Thymus (tissue), 11 donors: ENCODE data around the gene RPP30. TPM values are rescaled to one million over a fixed set of nuclear protein-coding genes. Genes with fewer than 3 reads are reported as not detected.
"Not testable (repeated sequence)": the region's sequence is repeated elsewhere in the genome, so short reads cannot be mapped to it uniquely, and the experiment has no call there.

ENCODE experiments used
- DNase-seq, 9 donors: peaks; one replicate each; pipeline ENCODE4 v3.0.0-alpha.2; 2013; ENCODE audit warnings: low spot score in 9 of 9, low read depth in 6 of 9, missing footprints in 1 of 9
- H3K27ac ChIP-seq, 2 donors: one replicate each; pipeline ENCODE4 v1.5.1; 2013; ENCODE audit warnings: control low read depth in 1 of 2, low read depth in 1 of 2, low read length in 1 of 2, mild to moderate bottlenecking in 1 of 2, moderate library complexity in 1 of 2
- H3K27me3 ChIP-seq, 2 donors: one replicate each; pipeline ENCODE4 v1.5.1; 2013; ENCODE audit warnings: low read length in 1 of 2; ENCODE audit not compliant: control insufficient read depth in 2 of 2, insufficient read depth in 1 of 2
- H3K36me3 ChIP-seq, 2 donors: one replicate each; pipeline ENCODE4 v1.5.1; 2013; ENCODE audit warnings: low read length in 1 of 2, mild to moderate bottlenecking in 1 of 2, moderate library complexity in 1 of 2; ENCODE audit not compliant: control insufficient read depth in 2 of 2, insufficient read depth in 2 of 2
- H3K4me1 ChIP-seq, 2 donors: one replicate each; pipeline ENCODE4 v1.5.1; 2013; ENCODE audit warnings: low read length in 2 of 2; ENCODE audit not compliant: control insufficient read depth in 2 of 2, insufficient read depth in 2 of 2
- H3K4me3 ChIP-seq, 2 donors: one replicate each; pipeline ENCODE4 v1.5.1; 2013; ENCODE audit warnings: low read length in 2 of 2, control low read depth in 1 of 2, mild to moderate bottlenecking in 1 of 2
- H3K9me3 ChIP-seq, 2 donors: one replicate each; pipeline ENCODE4 v1.5.1; 2013; ENCODE audit warnings: low read length in 1 of 2, mild to moderate bottlenecking in 1 of 2; ENCODE audit not compliant: control insufficient read depth in 2 of 2, insufficient read depth in 1 of 2
- WGBS: extraction: QIAGEN DNeasy Blood & Tissue Kit; methylation state at CpG from one replicate; pipeline ENCODE4 v1.1.7; 2013; 5-methylcytosine and 5-hydroxymethylcytosine counted together
- polyA plus RNA-seq: library from polyadenylated mRNA; stranded (reverse); fragments of 200-250 nt; gene quantifications from one replicate; pipeline ENCODE4 v1.2.3, GENCODE V29; 2013
- total RNA-seq: library from RNA; stranded (reverse); fragments of 120-200 nt; gene quantifications from one replicate; pipeline ENCODE4 v1.2.4, GENCODE V29; 2013
- donor health status: healthy.

The RPP30 gene
- total and polyA plus RNA-seq, 2 donors, result 47.1 to 66.8 TPM

DNA sequence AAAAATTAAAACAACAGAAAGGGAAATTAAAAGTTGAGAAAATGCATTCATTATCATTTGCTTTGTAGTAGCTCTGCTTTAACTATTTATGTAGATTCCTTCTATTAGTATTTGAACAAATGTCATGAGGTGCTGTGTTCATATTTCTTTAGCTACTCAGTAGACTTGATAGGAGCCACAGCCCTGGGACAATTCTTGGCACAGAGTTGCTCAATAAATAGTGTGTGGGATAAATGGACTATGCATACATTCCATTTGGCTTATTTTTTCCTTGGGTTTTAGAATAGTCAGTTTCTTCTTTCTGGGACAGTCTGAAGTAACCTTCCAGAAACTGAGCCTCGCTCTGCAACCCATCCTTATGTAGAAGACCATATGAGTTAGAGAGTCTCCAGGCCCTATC, 13.4 kb downstream of the RPP30 start:
- WGBS, result 100% methylated on average over 1 of the region's 1 CpG
- peaks cover 15 to 69% of the 10 kb centered on the region in 2 donors for H3K36me3 ChIP-seq
- no peak for DNase-seq
- H3K9me3 ChIP-seq, result no peaks in the 10 kb centered on the region
- no peaks in the 10 kb centered on the region for H3K4me1 ChIP-seq
- no peak overlapping the region for H3K27ac ChIP-seq
- H3K4me3 ChIP-seq, result no peak overlapping the region
- no peaks in the 10 kb centered on the region for H3K27me3 ChIP-seq

DNA sequence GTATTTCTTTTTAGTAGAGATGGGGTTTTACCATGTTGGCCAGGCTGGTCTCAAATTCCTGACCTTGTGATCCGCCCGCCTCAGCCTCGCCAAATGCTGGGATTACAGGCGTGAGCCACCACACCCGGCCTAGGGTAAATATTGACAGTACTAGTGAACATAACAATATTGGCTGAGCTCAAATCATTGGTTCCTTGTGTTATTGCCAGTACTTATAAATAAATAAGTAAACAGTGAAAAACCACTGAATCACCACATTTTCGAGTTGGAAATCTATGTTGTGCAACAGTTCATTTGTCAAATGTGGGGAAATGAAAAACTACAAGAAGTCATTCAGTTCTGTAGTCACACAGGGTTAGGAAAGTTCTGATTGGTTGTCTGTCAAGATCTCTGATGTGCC, 15.8 kb downstream of the RPP30 start:
- Histone ChIP-seq H3K4me1 (no peaks in the 10 kb centered on the region), H3K36me3 (peaks cover 18 to 70% of the 10 kb centered on the region in 2 donors), H3K9me3 (no peaks in the 10 kb centered on the region), H3K4me3 (no peak overlapping the region), H3K27me3 (no peaks in the 10 kb centered on the region), H3K27ac (no peak overlapping the region)
- WGBS, result 98% methylated on average over 6 of the region's 6 CpGs
- no peak for DNase-seq

DNA sequence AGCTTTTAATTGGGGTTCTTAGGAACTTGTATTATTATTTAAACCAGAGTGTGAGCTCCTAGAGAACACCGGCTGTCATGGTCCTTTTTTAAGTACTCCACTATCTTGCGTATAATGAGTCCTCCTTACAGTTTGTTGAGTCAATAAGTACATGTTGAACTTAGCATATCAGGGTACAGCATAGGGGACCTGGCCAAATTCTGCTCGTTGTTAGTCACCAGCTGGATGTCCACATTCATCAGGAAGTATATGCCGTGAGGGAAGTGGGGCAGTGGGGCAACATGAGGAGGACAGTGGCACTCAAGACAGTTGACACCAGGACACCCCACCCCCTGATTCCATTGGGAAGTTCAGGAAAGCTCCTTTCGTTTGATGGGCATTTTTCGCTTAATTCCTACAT, 16.6 kb downstream of the RPP30 start:
- Histone ChIP-seq H3K4me3 (no peak overlapping the region), H3K4me1 (no peaks in the 10 kb centered on the region), H3K36me3 (peaks cover 18 to 74% of the 10 kb centered on the region in 2 donors), H3K27ac (no peak overlapping the region), H3K27me3 (no peaks in the 10 kb centered on the region), H3K9me3 (no peaks in the 10 kb centered on the region)
- WGBS, result 99% methylated on average over 6 of the region's 6 CpGs
- no peak for DNase-seq

DNA sequence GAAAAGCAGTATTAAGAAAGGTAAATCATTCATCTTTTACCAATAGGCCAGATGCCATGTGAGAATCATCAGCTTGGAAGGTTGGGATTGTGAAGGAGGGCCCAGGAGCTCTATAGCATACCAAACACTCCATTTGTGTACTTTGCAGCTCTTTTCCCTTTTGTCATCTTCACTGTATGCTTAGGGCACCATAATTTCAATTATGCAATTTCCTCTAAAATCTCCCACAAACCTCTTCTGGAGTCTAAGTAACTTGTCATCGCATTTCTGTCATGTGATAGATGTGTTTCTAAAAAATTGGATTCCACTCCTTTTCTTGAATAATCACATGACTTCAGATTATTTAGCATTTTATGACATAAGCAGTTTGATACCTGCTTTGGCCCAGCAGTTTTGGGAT, 17.9 kb downstream of the RPP30 start:
- H3K27me3 ChIP-seq, result no peaks in the 10 kb centered on the region
- 97% methylated on average over 1 of the region's 1 CpG for WGBS
- peaks cover 20 to 79% of the 10 kb centered on the region in 2 donors for H3K36me3 ChIP-seq
- no peak for DNase-seq
- no peaks in the 10 kb centered on the region for H3K4me1 ChIP-seq
- no peak overlapping the region for H3K27ac ChIP-seq
- H3K4me3 ChIP-seq, result no peak overlapping the region
- no peaks in the 10 kb centered on the region for H3K9me3 ChIP-seq

DNA sequence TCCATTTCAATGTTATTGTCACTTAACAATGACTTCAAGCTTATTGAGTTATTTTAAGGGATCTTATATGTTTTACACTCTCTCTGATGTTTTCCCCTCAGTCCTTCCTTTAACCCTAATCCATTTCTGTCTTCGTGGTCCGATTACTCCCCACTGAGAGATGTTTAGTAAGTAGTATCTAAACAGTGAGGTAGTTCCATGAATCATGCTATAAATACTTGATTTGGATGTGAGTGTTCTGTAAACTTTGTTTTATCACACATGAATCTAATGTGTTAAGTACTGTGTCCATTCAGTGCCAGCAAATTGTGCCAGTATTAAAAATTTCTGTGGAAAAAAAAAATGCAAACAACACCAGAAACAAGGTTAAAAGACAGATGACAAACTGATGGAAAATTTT, 18.6 kb downstream of the RPP30 start:
- H3K9me3 ChIP-seq, result no peaks in the 10 kb centered on the region
- no peak overlapping the region for H3K4me3 ChIP-seq
- H3K4me1 ChIP-seq, result no peaks in the 10 kb centered on the region
- DNase-seq, result no peak
- no peaks in the 10 kb centered on the region for H3K27me3 ChIP-seq
- peaks cover 22 to 78% of the 10 kb centered on the region in 2 donors for H3K36me3 ChIP-seq
- 97% methylated on average over 2 of the region's 2 CpGs for WGBS
- no peak overlapping the region for H3K27ac ChIP-seq

DNA sequence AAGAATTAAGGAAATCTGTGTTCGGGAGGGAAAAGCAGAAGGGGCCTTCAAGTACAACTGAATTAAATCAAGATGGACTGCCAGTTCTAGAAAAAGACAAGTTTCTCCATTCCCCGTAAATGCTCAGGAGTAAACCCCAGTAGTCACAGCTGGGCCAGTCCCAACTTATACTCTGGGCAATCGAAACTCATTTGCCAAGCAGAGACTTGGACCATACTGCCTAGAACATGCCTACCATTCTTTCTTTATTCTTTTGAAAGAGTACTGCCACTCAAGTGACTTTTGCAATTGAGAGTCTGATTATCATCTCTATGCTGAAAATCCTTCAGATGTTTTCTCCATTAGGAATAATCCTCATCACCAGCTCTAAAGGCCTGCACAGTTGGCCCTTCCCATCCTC, 21.4 kb downstream of the RPP30 start:
- H3K9me3 ChIP-seq, result no peaks in the 10 kb centered on the region
- H3K4me3 ChIP-seq, result no peak overlapping the region
- H3K27me3 ChIP-seq, result no peaks in the 10 kb centered on the region
- no peaks in the 10 kb centered on the region for H3K4me1 ChIP-seq
- H3K36me3 ChIP-seq, result peaks cover 11 to 64% of the 10 kb centered on the region in 2 donors
- no peak overlapping the region for H3K27ac ChIP-seq
- 98% methylated on average over 3 of the region's 3 CpGs for WGBS
- no peak for DNase-seq

DNA sequence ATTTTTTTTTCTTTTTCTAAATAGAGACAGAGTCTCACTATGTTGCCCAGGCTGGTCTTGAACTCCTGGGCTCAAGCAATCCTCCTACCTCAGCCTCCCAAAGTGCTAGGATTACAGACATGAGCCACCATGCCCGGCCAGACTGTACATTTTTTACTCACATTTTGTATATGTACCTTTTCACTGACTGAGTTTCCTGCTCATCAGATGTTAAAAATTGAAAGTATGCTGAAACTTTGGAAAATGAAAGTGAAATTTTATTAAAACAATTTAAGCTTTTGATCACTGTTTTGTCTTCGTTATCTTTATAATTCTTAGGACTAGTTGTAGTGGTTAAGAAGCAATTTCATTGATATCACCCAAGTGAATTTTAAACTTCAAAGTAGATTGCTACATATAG, 25.1 kb downstream of the RPP30 start:
- DNase-seq, H3K27me3 ChIP-seq, H3K9me3 ChIP-seq, H3K4me3 ChIP-seq, H3K27ac ChIP-seq, H3K4me1 ChIP-seq: not testable (repeated sequence)
- H3K36me3 ChIP-seq, result peaks cover 9 to 55% of the 10 kb centered on the region in 2 donors
- 64% methylated on average over 2 of the region's 2 CpGs for WGBS

DNA sequence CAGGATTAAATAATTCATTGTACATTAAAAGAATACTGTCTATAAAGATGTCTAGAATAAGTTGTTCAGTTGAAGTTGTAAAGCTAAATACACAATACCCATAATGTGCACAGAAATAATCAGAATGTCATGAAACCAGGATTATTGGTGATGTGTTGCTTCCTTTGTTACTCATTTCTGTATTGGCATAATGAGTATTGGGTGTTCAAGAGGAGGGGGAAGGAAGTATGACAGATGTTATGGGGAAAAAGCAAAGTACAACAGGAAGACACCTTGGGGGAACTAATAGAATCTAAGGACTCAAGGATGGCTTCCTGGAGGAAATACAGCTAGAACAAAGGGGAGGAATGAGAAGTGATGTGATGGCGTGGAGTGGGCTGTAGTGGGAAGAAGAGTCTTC, 34.2 kb downstream of the RPP30 start:
- H3K36me3 ChIP-seq, result peaks cover 15 to 20% of the 10 kb centered on the region in 2 donors

DNA sequence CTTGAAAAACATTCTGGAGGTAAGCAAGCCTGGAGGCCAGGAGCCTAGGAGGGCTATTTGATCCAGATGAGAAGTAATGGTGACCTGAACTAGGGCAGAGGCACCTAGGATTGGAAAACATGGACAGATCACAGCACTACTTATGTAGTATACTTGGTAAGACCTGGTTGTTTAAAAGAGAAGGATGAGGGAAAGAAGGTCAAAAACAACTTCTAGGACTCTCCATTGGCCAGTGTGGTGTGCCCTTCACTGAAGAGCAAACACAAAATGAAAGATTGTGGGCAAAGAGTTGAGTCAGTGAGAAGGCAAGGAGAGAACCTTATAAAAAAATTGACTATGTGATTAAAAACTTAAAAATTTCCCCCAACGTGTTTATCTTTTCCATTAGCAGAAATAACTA, 34.8 kb downstream of the RPP30 start:
- peaks cover 15% of the 10 kb centered on the region in 2 donors for H3K36me3 ChIP-seq
- no peaks in the 10 kb centered on the region for H3K27me3 ChIP-seq
- 96% methylated on average over 1 of the region's 1 CpG for WGBS

More for the DNA sequence above, 34.2 kb downstream of the RPP30 start:
- H3K4me3 ChIP-seq, result no peak overlapping the region
- H3K27me3 ChIP-seq, result no peaks in the 10 kb centered on the region
- no peaks in the 10 kb centered on the region for H3K9me3 ChIP-seq
- no peak for DNase-seq
- H3K27ac ChIP-seq, result no peak overlapping the region
- H3K4me1 ChIP-seq, result no peaks in the 10 kb centered on the region
- WGBS, result 98% methylated on average over 1 of the region's 1 CpG

More for the DNA sequence above, 34.8 kb downstream of the RPP30 start:
- Histone ChIP-seq H3K4me3 (no peak overlapping the region), H3K4me1 (peaks cover under 1% of the 10 kb centered on the region in 2 donors), H3K9me3 (no peaks in the 10 kb centered on the region), H3K27ac (no peak overlapping the region)
- DNase-seq, result no peak
